HepG2 (cell line): ENCODE measurements around the gene MAN2A2. TPM values are rescaled to one million over a fixed set of nuclear protein-coding genes. Genes with fewer than 3 reads are reported as not detected.

Source experiments
- AGO1 ChIP-seq: fragments of 200-400 bp; formaldehyde crosslinking; IDR thresholded peaks from 2 replicates; pipeline ENCODE4 v1.6.1; 2017; ENCODE audit warnings: mild to moderate bottlenecking, low read depth, low read length, moderate library complexity; ENCODE audit not compliant: poor library complexity, severe bottlenecking
- ATF7 ChIP-seq, 2 experiments: fragments of 450-650 bp in 1 of 2; sonication (generic) in 1 of 2; formaldehyde crosslinking in 1 of 2; IDR thresholded peaks; 2 replicates each; pipeline versions ENCODE4 v1.4.0 to v1.6.1; 2016 to 2020; ENCODE audit warnings: antibody characterized with exemption in 1 of 2, mild to moderate bottlenecking in 1 of 2, missing genetic modification reagents in 1 of 2
- CENPT ChIP-seq: sonication (generic); formaldehyde crosslinking; IDR thresholded peaks from 2 replicates; pipeline ENCODE4 v1.8.0; 2022; ENCODE audit warnings: low read depth, mild to moderate bottlenecking, moderate library complexity, missing genetic modification reagents
- JUN ChIP-seq: sonication (generic); formaldehyde crosslinking; IDR thresholded peaks from 2 replicates; pipeline ENCODE4 v1.4.0; 2020; ENCODE audit warnings: mild to moderate bottlenecking, missing genetic modification reagents
- MZF1 ChIP-seq: sonication (generic); formaldehyde crosslinking; IDR thresholded peaks from 2 replicates; pipeline ENCODE4 v1.8.1; 2023; ENCODE audit warnings: mild to moderate bottlenecking, missing genetic modification reagents, borderline replicate concordance
- NAIF1 ChIP-seq: sonication (generic); formaldehyde crosslinking; IDR thresholded peaks from 2 replicates; pipeline ENCODE4 v1.5.0; 2020; ENCODE audit warnings: mild to moderate bottlenecking, missing genetic modification reagents, borderline replicate concordance
- SRY ChIP-seq: sonication (generic); formaldehyde crosslinking; IDR thresholded peaks from 2 replicates; pipeline ENCODE4 v1.8.0; 2022; ENCODE audit warnings: mild to moderate bottlenecking, missing genetic modification reagents
- TAF1 ChIP-seq: sonication (generic); formaldehyde crosslinking; IDR thresholded peaks from 2 replicates; pipeline ENCODE4 v1.4.0; 2020; ENCODE audit warnings: missing genetic modification reagents
- ZBTB14 ChIP-seq: sonication (generic); formaldehyde crosslinking; IDR thresholded peaks from 2 replicates; pipeline ENCODE4 v1.4.0; 2020; ENCODE audit warnings: missing genetic modification reagents
- ZFP1 ChIP-seq: IDR thresholded peaks from 2 replicates; pipeline ENCODE4 v1.6.1; 2016
- ZNF550 ChIP-seq: sonication (generic); formaldehyde crosslinking; IDR thresholded peaks from 2 replicates; pipeline ENCODE4 v1.4.0; 2020; ENCODE audit warnings: mild to moderate bottlenecking, missing genetic modification reagents, borderline replicate concordance
- ZNF564 ChIP-seq: sonication (generic); formaldehyde crosslinking; IDR thresholded peaks from 2 replicates; pipeline ENCODE4 v1.8.1; 2023; ENCODE audit warnings: mild to moderate bottlenecking, missing genetic modification reagents
- ZNF615 ChIP-seq: sonication (generic); formaldehyde crosslinking; IDR thresholded peaks from 2 replicates; pipeline ENCODE4 v1.5.0; 2020; ENCODE audit warnings: mild to moderate bottlenecking, missing genetic modification reagents, borderline replicate concordance
- polyA plus RNA-seq, 8 experiments: library from polyadenylated mRNA; depleted of rRNA in 3 of 8; stranded (reverse) in 7 of 8; unstranded in 1 of 8; fragments of >200 nt; fragmentation: Illumina TruSeq in 4 of 8; extraction: Trizol in 4 of 8; gene quantifications; 2 replicates each; pipeline versions ENCODE4 v1.2.1 to v1.2.3, GENCODE V29; 2011 to 2016; ENCODE audit warnings: low read depth in 4 of 8, missing spikeins in 1 of 8, mixed read lengths in 1 of 8; ENCODE audit not compliant: insufficient read depth in 1 of 8
- total RNA-seq, 5 experiments: library from RNA; depleted of rRNA; stranded (reverse); fragments of >200 nt; fragmentation: Illumina TruSeq; extraction: Trizol; gene quantifications; 2 replicates each; pipeline ENCODE4 v1.2.3, GENCODE V29; 2016; ENCODE audit warnings: low read depth in 1 of 5
- TF ChIP-seq, protein P1 (sequence below): fragments of 450-650 bp; IDR thresholded peaks from 2 replicates; pipeline ENCODE4 v1.6.1; 2016
- TF ChIP-seq, protein P2 (sequence below): sonication (generic); formaldehyde crosslinking; IDR thresholded peaks from 2 replicates; pipeline ENCODE4 v1.5.0; 2020; ENCODE audit warnings: mild to moderate bottlenecking, missing genetic modification reagents
- TF ChIP-seq, protein P3 (sequence below): IDR thresholded peaks from 2 replicates; pipeline ENCODE4 v1.6.1; 2018; ENCODE audit warnings: missing genetic modification reagents

The MAN2A2 gene
- total and polyA plus RNA-seq, 2 of the 13 experiments (the other 11 are each of a cell fraction or from before 2014, with no cell fraction given): 17.5 to 51.5 TPM

DNA sequence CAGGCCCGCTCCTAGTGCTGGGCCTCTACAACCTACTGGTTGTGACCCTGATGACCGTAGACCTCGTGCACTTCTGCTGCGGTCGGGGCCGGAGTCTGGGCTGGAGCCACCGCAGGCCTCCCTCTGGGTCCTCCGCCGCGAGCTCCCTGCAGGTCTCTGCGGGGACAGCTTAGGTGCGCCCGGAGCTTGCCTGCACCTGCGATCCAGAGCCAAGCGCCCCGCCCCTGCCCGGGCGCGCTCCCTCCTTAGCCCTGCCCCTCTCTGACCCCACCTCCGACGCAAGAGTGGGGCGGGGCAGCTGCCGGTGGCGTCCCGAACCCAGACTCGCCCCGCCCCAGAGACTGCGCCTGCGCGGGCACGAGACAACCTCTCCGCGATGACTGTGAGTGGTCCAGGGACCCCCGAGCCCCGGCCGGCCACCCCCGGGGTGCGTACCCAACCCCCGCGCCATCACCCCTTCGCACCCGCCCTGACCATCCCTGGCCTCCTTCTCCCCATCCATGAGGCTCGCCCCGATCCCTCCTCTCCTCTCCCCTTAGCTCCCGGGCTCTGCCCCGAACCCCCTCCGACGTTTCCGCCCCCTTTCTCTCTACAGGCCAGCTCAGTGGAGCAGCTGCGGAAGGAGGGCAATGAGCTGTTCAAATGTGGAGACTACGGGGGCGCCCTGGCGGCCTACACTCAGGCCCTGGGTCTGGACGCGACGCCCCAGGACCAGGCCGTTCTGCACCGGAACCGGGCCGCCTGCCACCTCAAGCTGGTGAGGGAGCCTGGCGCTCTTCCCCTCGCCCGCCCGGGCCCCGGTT is 32.0 kb downstream of the MAN2A2 start, which contains the start of gene UNC45A (continued):
- TF ChIP-seq ZBTB14 (CRISPR knock-in tag): peak; percentile 60
- TF ChIP-seq AGO1: peak; percentile 16
- no peak for TF ChIP-seq MZF1
- TF ChIP-seq ATF7 (IDR thresholded peaks at IDR 0.05): no peak
- no peak for TF ChIP-seq ATF7 (CRISPR knock-in tag; IDR thresholded peaks at IDR 0.05)
- TF ChIP-seq CENPT: peak; percentile 20; the same call in 1 of the 2 replicates
- TF ChIP-seq, protein P1, sequence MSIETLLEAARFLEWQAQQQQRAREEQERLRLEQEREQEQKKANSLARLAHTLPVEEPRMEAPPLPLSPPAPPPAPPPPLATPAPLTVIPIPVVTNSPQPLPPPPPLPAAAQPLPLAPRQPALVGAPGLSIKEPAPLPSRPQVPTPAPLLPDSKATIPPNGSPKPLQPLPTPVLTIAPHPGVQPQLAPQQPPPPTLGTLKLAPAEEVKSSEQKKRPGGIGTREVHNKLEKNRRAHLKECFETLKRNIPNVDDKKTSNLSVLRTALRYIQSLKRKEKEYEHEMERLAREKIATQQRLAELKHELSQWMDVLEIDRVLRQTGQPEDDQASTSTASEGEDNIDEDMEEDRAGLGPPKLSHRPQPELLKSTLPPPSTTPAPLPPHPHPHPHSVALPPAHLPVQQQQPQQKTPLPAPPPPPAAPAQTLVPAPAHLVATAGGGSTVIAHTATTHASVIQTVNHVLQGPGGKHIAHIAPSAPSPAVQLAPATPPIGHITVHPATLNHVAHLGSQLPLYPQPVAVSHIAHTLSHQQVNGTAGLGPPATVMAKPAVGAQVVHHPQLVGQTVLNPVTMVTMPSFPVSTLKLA: peak; percentile 14; the same call in 1 of the 2 replicates
- TF ChIP-seq, protein P2, sequence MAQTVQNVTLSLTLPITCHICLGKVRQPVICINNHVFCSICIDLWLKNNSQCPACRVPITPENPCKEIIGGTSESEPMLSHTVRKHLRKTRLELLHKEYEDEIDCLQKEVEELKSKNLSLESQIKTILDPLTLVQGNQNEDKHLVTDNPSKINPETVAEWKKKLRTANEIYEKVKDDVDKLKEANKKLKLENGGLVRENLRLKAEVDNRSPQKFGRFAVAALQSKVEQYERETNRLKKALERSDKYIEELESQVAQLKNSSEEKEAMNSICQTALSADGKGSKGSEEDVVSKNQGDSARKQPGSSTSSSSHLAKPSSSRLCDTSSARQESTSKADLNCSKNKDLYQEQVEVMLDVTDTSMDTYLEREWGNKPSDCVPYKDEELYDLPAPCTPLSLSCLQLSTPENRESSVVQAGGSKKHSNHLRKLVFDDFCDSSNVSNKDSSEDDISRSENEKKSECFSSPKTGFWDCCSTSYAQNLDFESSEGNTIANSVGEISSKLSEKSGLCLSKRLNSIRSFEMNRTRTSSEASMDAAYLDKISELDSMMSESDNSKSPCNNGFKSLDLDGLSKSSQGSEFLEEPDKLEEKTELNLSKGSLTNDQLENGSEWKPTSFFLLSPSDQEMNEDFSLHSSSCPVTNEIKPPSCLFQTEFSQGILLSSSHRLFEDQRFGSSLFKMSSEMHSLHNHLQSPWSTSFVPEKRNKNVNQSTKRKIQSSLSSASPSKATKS (CRISPR knock-in tag): no peak
- TF ChIP-seq ZNF615 (CRISPR knock-in tag): no peak
- TF ChIP-seq TAF1: peak; percentile 54
- no peak for TF ChIP-seq ZFP1
- TF ChIP-seq ZNF564 (CRISPR knock-in tag): 0 out of 2 replicates have a peak, but pooled peaks have one; percentile 50
- TF ChIP-seq, protein P3, sequence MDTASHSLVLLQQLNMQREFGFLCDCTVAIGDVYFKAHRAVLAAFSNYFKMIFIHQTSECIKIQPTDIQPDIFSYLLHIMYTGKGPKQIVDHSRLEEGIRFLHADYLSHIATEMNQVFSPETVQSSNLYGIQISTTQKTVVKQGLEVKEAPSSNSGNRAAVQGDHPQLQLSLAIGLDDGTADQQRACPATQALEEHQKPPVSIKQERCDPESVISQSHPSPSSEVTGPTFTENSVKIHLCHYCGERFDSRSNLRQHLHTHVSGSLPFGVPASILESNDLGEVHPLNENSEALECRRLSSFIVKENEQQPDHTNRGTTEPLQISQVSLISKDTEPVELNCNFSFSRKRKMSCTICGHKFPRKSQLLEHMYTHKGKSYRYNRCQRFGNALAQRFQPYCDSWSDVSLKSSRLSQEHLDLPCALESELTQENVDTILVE (CRISPR knock-in tag): no peak
- no peak for TF ChIP-seq ZNF550 (CRISPR knock-in tag)
- TF ChIP-seq JUN (CRISPR knock-in tag): no peak
- TF ChIP-seq SRY (CRISPR knock-in tag): peak; percentile 35; the same call in 1 of the 2 replicates
- 0 out of 2 replicates have a peak, but pooled peaks have one; percentile 29 for TF ChIP-seq NAIF1 (CRISPR knock-in tag)
